Forelimb muscle (tissue), 1 donor: ENCODE measurements around the gene TSPAN18. TPM values are rescaled to one million over a fixed set of nuclear protein-coding genes. Genes with fewer than 3 reads are reported as not detected.

Experiments
- DNase-seq: peaks from one replicate; pipeline ENCODE4 v3.0.0-alpha.2; 2013; ENCODE audit warnings: low read depth
- polyA plus RNA-seq: library from polyadenylated mRNA; unstranded; fragments of 120-200 nt; gene quantifications from one replicate; pipeline ENCODE4 v1.2.1, GENCODE V29; 2013; ENCODE audit not compliant: insufficient read length

TSPAN18 gene
- polyA plus RNA-seq, 1 donor = 37.2 TPM

DNA sequence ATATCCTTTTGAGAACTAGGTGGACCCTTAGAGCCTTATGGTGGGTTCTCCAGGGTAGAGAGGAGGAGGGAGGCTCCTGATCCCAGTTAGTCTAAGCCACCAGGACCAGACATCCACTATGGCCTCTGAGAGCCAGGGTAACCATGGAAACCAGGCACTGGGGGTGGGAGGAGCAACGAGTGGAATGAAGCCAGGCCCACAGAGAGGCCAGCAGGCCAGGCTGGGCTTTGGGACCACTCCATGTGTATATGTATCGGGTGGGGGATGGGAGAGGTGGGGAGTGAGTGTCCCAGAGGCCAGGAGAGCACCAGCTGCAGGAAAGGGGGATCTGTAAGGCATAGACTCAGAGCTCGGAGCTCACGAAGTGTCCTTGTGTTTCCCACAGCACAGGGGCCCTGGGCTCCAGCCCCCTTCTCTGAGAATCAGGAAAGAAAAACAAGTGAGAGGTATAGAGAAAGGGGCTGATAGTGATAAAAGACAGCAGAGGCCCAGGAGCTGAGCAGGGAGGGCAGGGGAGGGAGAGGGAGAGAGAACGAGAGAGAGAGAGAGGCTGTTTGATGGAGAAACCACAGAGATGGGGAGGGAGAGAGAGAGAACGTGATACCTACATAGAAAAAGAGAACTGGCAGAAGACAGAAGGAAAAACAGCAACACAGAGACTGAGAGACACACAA is 15.5 kb upstream of the TSPAN18 start:
- DNase-seq = no peak

DNA sequence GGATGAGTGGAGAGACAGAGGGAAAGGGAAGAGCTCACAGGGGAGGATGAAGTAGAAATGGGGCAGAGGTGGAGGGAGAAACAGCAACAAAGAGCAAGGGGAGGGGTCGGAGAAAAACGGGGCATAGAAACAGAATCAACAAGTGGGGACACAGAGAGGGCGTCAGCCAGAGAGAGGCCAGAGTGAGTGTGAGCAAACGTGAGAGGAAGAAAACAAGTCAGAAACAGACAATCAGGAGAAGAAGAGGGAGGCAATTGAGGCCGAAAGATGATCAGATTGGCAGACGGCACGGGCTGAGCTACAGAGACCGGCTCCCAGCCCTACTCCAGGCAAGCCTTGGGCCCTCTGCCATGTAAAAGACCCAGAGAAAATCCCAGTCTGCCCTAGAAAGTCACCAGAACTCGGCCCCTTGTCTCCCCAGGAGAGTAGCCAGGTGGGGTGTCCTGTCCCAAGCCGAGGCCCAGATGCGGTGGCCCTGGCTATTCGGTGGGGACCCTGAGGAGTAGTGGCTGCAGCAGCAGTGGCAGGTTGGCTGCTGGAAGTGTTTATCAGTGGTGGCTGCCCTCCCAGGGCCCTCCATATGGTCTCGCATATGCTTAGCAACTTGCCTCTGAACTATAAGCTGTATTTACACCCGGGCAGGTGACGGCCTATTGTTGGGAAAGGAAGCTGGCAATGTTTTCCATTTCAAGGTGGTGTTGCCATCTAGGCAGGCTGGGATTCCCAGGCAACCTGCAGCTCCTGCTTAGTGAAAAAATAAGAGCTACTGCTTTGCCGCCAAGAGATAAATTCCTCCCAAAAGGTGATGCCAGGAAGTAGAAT is 14.8 kb upstream of the TSPAN18 start:
- no peak for DNase-seq

DNA sequence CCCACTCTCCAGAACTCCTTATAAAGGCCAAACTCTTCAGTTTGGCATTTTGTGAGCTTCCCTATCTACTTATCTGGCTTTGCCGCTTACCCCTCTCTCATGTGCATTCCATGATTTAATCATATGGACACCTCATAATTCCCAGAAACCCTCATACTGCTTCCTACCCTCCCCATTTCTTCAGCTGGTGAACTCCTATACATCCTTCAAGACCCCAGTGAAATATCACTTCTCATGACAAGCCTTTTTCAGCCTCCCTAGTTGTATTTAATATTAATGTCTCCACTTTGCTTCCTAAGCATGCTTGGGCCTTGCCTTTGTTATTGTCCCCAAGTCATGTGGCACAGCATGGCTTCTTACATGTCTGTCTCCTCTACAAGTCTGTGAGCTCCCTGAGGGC is 13.7 kb upstream of the TSPAN18 start:
- DNase-seq = no peak

DNA sequence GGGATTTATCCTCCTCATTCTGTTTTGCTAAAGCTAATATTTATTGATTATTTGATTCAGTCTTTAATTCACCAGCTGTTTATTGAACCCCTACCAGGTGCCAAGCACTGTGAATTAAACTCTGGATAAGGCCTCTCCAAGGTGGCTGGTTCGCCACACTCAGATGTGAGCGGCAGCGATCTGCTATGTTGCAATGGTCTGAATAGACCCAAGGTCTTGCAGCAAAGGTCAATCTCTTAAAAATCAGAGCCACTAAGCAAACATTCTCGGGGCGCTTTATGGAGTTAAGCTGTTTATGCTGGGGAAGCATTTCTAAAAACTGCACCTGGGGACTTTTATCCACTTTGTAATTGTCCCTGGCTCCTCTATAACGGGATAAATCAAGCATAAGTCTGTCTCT is 10.5 kb upstream of the TSPAN18 start:
- DNase-seq = no peak

DNA sequence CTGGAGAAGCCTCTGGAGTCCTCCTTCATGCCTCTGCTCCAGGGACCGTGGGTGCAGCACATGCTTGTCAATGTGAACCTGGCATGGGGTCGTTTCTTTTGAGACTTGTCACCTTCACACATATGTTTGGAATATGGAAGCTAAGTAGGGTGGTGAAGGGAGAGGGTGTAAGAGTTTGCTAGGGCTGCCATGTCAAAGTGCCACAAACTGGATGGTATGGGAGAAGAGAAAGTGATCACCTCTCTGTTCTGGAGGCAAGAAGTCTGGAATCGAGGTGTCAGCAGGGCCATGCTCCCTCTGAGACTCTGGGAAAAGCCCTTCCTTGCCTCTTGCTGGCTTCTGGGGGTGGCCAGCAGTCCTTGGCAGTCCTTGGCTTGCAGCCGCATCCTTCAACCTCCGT is 8.7 kb upstream of the TSPAN18 start:
- DNase-seq = no peak

DNA sequence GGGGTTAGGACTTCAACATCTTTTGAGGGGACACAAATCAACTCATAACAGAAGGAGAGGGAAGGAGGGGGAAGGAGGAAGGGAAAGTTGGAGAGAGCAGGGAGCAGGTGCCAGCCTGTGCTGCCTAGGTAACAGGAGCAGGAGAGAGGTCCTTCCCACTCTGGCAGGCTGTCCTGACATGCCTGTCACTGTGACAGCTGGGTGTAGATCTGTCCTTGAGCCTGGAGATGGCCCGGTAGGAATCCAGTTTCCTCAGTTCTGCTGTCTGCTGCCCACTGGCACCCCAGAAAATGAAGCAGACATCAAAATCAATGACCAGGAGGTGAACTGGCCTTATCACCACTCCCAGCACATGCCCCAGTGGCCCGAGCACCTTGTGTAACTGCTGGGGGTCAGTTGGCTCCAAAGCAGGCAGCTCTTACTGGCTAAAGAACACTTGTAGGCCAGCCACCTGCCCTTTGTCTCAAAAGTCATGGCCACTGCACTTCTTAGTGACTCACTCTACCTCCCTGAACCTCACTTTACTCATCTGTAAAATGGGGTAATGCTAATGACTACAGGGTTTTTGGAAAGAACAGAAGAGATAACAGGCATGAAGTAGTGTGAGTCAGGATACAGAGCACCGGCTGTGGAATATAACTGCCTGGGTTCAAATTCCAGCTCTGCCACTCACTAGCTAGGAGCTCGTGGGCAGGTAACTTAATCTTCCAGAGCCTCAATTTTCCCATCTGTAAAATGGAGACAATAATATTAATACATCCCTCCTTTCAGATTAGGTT is 8.0 kb upstream of the TSPAN18 start:
- DNase-seq = no peak

DNA sequence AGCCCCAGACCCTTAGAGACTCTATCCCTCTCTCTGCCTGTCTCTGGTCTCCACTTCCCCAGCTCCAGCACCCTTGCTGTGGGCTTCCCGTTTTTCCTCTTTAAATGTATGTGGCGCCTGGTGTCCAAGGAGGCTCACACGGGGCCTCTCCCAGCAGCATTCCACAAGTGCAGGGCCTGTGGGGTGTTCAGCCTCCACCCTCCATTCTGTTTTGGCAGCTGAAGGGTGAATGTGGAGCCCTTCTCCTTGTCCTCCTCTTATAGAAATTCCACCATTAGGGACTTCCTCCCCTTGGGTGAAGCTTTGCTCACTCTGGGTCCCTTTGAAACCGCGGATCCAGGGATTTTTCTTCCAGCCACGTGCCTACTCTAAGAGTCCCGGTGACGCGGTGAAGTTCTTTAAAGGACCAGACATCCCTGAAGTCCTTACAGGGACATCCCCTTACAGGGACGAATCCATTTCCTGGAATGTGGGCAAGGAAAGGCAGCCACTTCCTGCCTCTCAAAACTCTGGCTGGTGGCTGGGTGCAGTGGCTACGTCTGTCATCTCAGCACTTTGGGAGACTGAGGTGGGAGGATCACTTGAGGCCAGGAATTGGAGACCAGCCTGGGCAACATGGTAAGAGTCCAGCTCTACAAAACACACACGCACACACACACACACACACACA is 1.6 kb upstream of the TSPAN18 start:
- no peak for DNase-seq

DNA sequence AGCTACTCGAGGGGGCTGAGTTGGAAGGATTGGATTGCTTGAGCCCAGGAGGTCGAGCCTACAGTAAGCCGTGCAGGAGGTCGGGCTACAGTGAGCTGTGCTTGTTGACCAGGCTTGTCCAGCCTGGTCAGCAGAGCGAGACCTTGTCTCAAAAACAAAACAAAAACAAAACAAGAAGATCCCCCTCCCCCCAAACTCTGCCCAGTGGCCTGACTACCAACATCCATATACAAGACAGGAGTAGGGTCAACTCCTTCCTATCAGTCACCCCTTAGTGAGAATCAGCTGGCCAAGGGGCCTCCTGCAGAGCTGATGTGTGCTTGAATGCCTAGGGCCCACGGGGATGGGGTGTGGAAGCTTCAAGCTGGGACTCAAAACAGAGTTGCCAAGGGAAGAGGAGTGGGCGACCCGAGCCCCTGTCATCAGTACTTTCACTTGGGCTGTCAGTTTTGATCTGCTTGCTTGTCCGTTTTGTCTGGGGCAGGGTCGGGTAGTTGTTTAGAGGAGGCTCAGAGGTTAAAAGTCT is 942 bp upstream of the TSPAN18 start:
- no peak for DNase-seq

DNA sequence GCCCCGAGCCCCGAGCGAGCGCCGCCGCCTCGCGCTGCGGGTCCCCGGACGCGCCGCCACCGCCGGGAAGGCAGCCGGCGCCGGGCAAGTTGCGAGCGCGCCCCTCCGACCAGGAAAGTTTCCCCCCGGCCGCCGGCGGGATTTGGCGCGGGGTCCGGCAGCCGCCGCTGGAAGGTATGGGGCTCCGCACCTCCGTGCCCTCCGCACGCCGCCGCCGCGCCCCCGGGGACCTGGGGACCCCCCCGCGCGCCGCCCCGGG is 281 bp downstream of the TSPAN18 start:
- DNase-seq = no peak

DNA sequence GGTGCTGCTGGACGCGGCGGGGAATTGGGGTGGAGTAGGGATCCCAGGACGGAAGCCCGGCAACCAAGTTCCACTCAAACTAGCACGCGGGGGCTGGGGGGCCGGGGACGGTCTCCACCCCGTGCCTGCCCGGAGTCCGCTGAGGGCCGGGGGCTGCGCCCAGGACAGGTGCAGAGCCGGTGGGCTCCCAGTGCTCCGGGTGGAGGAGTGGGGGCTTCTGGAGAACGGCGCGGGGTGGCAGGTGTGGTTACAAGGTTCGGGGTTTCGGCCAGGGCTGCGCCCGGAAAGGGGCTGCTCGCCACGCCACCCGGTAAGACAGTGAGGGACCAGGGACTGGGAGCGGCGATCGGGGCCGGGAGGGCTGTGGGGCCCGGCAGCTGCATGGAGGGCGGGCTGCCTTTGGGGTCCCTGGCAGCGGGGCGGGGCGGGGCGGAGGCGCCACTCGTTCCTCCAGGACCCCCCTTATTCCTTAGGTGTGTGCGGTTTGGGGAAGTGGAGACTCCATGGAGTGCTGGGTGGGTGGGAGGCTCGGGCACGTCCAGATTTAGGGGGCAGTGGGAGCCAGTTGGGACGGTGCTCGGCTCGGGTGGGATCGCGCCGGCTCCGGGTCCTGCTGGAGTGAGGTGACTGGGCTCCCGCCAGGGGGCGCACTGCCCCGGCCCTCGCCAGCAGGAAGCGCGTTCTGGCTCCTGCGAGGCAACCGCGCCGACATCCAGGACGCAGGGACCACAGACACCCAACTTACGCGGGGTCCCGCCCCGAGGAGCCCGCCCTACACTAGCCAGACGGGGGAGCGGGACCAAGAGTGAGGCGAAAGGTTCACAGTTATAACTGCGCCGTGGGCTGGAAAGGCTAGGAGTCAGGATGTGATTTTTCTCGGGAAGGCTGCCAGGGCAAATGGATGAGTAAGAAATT is 868 bp downstream of the TSPAN18 start:
- DNase-seq = peak; percentile 59

DNA sequence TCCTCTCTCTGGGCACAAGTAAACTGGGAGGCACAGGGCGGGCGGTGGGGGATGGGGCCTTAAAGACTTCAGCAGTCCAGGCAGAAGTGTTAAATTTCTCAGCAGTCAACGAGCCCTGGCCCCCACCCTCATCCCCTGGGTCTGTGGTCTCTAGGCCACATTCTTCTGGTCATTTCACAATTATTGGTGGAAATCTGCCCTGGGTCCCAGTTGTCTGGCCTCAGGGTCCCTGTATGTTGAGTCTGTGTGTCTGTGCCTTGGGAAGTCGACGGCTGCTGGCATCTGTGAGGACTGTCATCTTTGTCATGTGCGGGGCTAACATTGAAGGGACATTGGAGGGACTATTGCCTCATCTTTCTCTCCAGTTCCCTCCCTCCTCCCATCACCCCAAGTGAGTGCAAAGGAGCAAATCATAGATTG is 1.7 kb downstream of the TSPAN18 start:
- no peak for DNase-seq

DNA sequence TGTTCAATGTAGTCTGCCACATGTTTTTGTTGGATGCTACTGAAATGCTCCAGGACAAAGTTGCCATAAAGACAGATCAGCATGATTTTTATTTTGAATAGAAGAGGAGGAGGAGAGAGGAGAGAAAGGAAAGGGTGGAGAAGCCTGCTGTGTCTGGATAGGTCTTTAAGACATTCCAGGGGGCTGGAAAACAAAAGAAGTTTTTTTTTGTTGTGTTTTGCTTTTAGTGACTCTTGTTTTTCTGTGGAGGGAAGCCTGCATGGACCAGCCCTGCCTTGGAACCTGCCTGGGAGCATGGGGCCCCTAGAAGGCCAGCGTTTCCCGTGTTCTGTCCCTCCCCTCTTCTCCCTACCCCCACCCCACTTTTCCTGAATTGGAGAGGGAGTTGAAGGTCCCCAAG is 2.3 kb downstream of the TSPAN18 start:
- no peak for DNase-seq

DNA sequence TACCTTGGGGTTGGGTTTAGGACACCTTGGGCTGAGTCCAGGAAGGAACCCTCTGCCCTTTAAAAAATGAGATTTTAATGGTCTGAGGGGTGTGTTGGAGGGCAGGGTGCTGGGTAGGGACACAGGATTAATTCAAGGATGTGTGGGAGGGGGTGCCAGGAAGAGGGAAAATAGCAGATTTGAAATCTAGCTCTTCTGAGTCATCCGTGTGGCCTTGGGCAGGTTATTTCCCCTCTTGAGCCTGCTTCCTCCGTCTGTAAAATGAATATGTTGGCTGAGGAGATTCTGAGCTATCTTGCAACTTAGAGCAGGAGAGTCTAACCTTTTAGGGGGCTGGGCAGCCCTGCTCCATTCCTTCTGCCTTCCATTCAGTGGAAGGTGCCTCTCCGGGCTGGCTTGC is 3.0 kb downstream of the TSPAN18 start:
- no peak for DNase-seq

DNA sequence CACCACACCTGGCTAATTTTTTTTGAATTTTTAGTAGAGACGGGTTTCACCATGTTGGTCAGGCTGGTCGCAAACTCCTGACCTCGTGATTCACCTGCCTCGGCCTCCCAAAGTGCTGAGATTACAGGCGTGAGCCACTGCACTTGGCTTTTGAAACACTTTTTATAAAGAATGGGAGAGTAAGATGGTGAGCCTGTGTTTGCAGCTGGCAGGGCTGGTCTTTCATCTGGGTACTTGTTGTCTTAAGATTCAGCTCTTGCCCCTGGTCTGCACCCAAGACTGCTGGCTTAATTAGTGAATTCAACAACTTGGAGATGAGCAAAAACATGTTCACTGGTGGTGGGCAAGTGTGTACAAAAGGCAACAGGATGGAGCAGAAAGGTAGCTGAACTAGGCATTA is 4.0 kb downstream of the TSPAN18 start:
- DNase-seq = no peak

DNA sequence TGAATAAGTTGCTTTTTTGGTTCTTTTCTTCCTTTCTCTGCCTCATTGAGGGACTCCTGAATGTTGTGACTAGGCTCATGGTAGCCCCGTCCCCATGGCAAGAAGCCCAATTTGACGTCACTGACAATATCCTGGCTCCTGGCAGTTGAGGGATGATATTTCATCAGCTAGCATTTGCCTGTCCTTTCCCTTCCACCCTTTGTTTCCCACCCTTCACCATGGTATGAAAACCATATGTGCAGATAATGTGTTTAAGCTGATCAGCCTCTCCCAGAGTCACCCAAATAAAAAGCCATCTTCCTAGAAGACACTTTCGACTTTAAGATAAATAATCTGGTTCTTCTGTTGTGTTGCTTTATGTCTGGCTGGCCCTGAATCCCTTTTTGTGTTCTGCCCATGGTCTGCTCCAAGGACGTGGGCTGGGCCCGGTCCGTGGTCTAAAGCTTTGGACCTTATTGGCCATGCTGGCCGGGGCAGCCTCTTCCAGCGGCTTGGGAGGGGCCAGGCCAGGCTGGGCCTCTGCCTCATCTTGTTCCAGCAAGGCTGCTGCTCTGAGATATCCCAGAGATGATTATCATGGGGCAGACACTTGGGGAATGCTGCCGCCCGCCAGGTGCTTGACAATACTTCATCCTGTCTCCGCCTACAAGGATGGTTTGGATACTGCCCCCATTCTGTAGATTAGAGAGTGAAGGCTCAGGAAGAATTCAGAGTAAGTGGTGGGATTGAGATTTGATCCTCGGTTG is 5.1 kb downstream of the TSPAN18 start:
- DNase-seq = no peak

DNA sequence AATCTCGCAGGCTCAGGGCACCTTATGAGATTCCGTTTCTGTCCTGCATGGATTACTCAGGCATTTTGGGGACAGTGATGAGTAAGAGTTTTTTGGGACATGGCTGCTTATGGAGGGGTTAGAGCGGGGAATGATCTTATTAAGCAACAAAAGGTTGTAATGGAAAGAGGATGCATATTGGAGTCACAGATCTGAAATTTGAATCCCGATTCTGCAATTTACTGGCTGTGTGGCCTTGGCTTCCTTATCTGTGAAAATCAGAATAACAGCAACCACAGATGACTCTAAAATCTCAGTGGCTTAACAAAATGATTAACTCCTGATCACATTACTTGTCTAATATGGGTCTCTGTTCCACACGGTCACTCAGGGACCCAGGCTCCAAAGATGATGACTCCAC is 5.8 kb downstream of the TSPAN18 start:
- no peak for DNase-seq

DNA sequence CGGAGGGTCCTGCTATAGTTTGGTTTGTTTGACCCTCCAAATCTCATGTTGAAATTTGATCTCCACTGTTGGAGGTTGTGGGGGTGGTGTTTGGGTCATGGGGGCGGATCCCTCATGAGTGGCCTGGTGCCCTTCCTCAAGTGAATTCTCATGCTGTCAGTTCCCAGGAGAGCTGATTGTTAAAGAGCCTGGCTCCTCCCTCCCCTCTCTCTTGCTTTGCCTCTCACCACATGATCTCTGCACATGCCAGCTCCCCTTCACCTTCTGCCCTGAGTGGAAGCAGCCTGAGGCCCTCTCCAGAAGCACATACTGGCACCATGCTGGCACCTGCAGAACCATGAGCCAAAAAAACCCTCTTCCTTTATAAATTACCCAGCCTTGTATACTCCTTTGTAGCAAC is 7.1 kb downstream of the TSPAN18 start:
- no peak for DNase-seq

DNA sequence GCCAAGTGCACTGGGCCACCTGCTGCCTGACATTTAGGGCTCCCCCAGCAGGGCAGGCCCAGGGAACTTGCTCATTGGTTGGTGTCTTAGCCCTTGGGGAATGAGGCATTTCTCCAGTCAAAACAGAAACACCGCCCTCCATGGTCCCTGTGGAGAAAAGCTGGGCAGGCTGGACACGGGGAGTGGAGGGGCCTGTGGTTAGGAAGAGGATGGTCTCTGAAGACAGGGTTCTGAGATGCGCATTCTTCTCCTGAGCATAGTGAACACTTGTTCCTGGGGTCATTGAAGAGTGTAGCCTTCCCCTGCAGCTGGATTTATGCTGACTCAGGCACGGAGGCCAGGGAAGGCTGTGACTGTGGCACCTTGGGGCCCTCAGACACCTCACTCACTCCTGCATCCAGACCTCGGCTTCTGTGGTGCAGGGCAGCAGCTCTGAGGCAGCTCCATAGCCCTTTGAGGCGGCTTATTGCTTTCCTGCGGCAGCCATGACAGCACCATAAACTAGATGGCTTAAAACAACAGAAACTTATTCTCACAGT is 8.2 kb downstream of the TSPAN18 start:
- no peak for DNase-seq

DNA sequence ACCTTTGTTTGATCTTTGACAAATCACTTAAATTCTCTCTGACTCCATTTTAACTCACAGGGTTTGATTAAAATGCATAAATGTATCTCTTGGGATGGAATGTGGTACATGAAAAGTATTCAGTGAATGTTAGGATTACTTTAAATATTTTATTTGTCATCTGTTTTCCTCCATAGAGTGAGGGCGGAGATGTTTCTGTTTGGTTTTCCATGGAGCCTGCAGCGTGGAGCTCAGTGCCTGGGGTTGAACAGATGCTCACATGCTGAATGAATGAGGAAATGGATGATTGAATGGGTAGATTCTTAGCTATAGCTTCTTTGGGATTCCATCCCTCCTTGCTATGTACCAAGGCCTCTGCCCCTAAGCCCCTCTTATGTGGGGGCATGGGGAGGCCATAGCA is 10.0 kb downstream of the TSPAN18 start:
- no peak for DNase-seq
